A204.1 (cell line): ENCODE measurements around the gene OTOG.

Experiments used
- FAIRE-seq: peaks from 2 replicates; lab custom pipeline; 2012; peaks lifted over from hg19 to GRCh38; lab: Jason Lieb, UNC

Gene OTOG

GRCh38 chr11:17633987-17634775 is 87.1 kb downstream of the OTOG start:
- no peak for FAIRE-seq

GRCh38 chr11:17634776-17635550 is 87.9 kb downstream of the OTOG start:
- no peak for FAIRE-seq

DNA sequence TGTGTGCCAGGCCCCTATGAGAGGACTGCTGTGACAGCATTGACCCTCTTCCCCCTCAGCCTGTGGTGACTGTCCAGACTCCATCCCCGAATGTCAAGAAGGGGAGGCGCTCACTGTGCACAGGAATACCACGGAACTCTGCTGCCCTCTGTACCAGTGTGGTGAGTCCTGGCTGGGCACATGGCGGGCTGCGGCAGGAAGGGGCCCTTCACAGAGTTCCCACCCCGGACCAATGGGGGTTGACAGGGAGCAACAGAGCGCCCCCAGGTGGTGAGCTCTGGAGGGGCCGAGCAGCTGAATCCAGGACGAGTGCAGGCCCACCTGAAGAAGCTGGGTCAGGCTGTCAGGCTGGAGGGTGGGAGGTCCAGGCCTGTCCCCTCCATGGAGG is 88.5 kb downstream of the OTOG start:
- no peak for FAIRE-seq

DNA sequence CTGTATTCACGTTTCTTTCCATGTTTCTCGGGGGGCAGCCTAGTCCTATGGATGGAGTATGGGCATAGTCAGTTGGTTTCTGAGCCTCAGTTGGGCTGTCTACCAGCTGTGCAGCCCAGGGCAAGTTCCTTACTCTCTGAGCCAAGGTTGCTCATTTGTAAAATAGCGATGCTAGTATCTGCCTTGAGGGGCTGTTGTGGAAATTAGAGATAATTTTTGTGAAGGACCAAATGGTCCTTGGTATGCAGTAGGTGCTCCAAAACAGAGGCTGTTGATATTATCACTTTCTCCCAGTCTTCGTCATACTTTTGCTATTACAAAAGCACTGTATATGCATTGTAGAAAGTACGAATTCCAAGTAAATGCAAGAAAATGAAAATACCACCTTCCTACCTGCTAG is 89.7 kb downstream of the OTOG start:
- FAIRE-seq, result no peak

DNA sequence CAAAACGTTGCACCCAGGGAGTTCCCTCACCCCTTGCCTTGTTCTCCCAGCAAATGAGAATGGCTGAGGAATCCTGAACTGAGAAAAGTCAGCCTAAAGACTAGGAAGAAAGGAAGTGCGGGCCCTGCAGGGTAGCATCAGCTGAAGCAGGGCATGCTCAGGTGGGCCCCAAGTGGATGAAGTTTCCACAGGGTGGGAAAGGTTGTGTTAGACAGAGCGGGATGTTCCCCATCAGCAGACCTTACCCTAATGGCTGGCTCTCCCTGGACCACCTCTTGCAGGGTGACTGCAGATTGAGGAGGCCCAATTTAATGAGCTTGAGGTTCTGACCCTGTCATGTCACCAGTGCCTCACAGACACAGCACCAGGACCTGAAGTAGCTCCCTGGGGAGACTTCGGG is 90.8 kb downstream of the OTOG start:
- no peak for FAIRE-seq

DNA sequence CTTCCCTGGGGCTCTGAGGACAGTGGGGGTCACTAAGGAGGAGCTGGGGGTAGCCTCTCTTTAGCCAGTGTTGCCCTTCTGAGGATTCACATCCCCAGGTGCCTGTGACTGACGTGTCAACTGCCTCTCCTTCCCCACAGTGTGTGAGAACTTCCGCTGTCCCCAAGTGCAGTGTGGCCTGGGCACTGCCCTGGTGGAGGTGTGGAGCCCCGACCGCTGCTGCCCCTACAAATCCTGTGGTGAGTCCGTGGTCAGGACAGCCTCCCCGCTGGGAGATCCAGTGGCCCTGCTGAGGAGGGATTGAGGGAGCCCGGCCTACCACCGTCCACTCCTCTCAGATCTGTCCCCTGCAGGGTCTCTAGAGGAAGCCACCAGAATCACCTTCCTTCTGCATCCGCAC is 91.3 kb downstream of the OTOG start:
- FAIRE-seq, result no peak

GRCh38 chr11:17639091-17639490 is 92.0 kb downstream of the OTOG start:
- no peak for FAIRE-seq

DNA sequence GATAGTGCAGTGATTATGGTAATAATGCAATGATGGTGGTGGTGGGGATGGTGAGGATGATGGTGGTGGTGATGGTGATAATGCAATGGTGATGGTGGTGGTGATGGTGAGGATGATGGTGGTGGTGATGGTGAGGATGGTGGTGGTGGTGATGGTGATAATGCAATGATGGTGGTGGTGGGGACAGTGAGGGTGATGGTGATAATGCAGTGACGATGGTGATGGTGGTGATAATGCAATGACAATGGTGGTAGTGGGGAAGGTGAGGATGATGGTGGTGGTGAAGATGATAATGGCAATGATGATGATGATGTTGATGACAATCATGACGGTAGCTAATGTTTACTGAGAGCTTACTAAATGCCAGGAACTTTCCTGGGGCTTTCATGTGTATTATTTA is 92.7 kb downstream of the OTOG start:
- FAIRE-seq, result no peak

- FAIRE-seq, result no peak
These were observed 93.6 kb downstream of the OTOG start for GRCh38 chr11:17640493-17641164.

DNA sequence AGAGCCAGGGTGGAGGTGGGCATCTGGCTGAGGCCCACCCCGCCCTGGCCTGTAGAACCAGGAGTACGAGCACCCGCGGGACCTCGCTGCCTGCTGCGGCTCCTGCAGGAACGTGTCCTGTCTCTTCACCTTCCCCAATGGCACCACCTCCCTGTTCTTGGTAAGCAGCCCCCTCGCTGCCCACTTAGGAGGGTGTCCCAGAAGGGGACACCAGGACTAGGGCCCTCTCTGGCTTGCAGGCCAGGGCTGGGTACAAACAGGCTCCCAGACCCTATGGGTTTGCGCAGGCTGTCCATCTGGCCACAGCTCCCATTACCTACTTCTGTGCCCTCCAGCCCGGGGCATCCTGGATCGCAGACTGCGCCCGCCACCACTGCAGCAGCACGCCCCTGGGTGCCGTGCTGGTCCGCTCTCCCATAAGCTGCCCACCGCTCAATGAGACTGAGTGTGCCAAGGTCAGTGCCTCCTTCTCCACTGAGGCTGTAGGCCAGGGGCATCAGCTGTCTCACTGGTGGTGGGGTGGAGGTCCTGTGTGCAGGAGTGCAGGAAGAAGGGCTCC is 94.8 kb downstream of the OTOG start:
- FAIRE-seq, result no peak

DNA sequence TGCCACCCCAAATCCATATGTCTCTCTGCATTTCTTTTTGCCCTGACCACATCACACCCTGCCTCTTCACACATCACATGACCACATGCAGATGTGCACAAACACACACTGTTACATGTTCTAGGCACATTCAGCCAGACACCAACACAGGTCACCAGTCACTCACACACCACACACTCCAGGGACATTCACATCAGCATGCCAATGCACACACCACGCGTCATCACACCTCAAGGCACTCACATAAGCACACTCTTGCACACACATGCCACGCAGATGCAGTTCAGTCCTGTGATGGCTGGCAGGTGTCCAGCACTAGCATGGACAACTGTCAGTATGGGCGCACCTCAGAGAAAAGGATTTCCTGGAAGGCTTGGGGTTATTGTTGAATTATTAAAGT is 95.3 kb downstream of the OTOG start:
- FAIRE-seq, result no peak

DNA sequence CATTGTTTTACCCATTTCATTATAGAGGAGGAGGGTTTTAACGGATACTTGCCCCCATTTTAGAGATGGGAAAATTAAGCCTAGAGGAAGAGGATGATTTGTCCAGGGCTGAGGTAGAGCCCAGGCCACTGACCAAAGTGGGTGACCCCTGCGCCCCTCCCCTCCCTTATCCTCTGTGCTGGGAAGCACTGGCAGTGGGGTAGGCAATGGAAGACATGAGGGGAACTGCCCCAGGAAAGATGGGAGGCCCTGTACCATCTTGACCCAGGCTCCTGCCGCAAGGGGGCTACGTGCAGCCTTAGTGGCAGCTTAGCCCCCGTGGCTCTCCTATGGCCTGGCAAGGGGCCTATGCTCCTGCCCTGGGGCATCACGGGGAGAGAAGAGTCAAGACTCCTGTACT is 95.9 kb downstream of the OTOG start:
- no peak for FAIRE-seq

DNA sequence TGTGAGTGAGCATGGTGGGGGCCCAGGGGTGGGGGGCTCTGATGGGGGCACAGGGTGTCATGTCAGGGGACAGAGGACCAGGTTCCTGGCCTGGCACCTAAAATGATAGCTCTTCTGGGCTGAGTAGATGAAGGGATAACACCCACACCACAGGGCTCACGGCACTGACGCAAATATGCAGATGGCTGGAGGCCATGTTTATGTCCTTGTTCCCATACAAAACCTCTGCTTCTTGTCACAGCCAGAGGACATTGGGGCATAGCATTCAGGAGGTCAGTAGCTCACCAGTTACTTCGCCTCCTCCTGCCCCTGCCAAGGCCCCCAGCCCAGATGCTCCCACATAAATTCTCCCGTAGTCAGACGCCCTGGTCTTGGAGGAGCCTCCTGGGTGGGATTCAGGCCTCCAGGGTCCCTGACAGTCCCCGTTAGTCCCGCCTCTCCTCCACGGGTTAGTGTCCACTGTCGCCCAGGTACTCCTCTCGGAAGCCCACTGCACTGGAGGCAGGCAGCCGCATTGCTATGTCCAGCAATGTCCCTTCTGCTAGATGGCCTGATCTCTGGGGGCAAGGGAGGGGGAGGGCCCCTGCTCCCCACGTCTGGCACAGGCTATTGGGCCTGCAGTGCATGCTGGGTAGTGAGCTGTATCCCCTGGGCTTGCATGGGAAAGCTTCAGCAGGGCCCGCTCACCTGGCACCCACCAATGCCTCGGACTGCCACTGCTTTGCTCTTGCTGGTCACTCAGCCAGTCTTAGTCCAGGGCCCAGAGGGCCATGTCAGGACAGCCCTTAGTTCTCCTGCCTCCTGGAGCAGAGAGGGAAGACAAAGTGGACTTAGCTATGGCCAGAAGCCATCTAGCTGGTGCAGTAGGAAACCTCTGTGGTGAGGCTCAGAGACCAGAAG is 96.7 kb downstream of the OTOG start:
- FAIRE-seq, result no peak

DNA sequence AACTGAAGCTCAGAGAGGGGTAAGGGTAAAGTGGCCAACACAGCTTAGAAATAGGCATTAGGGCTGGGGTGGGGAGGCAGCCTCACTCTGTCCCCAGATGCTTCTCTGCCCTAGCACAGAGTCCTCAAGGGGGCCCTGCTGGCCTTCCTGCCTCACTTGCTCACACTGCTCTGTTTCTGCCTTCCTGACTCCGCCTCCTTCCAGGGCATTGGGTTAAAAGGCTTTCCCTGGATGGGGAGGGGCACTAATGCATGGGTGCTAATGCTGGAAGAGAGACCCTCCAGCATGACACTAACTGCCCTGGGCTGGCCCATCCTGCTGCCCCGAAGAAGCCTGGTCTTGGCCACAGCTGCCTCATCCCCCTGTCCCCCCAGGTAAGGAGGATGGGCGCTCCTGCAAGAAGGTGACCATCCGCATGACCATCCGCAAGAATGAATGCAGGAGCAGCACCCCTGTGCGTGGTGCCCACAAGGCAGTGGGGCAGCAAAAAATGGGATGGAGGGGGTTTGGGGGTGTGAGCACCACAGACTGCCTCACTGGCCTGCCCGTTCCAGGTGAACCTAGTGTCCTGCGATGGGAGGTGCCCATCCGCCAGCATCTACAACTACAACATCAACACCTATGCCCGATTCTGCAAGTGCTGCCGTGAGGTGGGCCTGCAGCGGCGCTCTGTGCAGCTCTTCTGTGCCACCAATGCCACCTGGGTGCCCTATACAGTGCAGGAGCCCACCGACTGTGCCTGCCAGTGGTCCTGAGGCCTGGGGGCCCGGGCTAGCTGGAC is 98.3 kb downstream of the OTOG start:
- no peak for FAIRE-seq

GRCh38 chr11:17646451-17647145 is 99.5 kb downstream of the OTOG start:
- FAIRE-seq, result no peak

DNA sequence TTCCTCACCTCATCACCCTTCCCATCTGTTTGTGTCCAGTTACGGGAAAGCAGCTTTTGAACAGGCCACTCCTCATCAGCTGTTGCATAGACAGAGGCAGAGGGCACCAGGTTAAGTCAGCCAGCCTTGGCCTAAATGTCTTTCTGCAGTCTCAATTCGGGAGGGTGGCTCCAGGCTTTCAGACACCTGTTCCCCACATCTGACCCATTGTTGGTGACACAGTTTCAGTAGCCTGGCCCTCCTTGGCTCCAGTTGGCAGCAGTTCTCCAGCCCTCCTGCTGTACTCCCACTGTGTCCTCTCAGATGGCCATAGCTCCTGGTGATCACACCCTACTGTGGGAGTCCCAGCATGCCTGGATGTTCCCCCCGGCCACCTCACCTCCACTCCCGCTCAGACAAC is 101.5 kb downstream of the OTOG start:
- FAIRE-seq, result no peak

GRCh38 chr11:17649261-17649660 is 102.2 kb downstream of the OTOG start:
- no peak for FAIRE-seq

DNA sequence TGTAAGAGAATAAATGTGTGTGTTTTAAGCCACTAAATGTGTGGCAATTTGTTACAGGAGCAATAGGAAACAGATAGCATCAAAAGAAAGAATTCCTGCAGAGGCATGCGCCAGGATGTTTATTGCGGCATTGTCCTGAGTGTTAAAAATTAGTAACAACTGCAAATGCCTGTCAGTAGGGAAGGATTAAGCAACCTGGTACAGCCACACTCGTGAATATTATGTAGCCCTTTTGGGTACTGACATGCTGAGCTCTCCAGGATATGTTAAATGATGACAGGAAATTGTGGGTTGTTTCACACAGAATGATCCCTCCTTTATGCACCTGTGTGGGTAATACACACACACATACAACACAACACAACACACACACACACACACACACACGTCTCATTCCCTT is 102.6 kb downstream of the OTOG start:
- no peak for FAIRE-seq

DNA sequence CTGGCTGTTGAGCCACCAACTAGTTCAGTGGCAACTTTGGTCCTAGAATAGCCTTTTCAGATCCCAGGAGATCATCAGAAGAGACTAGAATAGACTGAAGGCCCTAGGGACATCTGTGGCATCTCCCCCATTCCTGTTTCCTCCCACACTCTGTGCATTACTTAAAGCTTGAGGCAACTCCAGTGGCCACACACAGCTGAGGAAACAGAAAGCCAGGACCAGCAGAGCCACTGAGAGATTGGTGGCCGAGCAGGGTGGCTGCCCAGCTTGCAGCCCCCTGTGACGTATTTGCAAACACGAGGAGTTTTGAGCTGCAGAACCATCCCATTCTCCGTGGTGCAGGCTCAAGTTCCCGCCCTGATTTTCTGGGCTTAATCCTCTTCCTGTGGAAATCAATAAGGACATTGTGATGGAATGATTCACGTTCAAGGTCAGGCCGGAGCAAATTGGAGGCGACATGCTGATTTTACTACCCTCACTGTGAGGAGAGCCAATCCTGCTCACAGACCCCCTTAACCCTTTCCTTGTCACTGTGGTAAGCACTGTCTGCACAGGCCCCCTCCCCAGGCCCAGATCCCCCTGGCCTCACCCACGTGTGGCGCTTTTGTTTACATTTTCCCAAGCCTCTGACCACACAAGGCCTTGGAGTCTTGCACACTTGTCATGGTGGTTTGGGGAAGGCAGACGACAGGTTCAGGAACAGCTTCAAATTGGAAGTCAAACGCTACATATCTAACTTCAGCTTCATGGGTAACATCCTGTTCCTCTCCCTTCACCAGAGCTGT is 103.3 kb downstream of the OTOG start:
- no peak for FAIRE-seq

- no peak for FAIRE-seq
These were observed 104.0 kb downstream of the OTOG start for GRCh38 chr11:17651061-17651460.
